ENCODE measurements around the gene STMND1. TPM values are rescaled to one million over a fixed set of nuclear protein-coding genes. Genes with fewer than 3 reads are reported as not detected.

STMND1 gene
- total RNA-seq, 1 experiment from 2014 or later, result not detected

- Histone ChIP-seq H3K9me3 (no peaks in the 10 kb centered on the region), H3K36me3 (no peaks in the 10 kb centered on the region), H3K27me3 (no peaks in the 10 kb centered on the region), H3K4me3 (no peak overlapping the region)
- no peak for DNase-seq
These were observed 13.7 kb upstream of the STMND1 start for GRCh38 chr6:17088091-17088611.

- H3K27me3 ChIP-seq, result no peaks in the 10 kb centered on the region
- no peaks in the 10 kb centered on the region for H3K9me3 ChIP-seq
- DNase-seq, result no peak
- H3K4me3 ChIP-seq, result no peak overlapping the region
- H3K36me3 ChIP-seq, result no peaks in the 10 kb centered on the region
These were observed 10.7 kb upstream of the STMND1 start for GRCh38 chr6:17091122-17091521.

GRCh38 chr6:17093686-17094085 lies 8.2 kb upstream of the STMND1 start:
- Histone ChIP-seq H3K36me3 (no peaks in the 10 kb centered on the region), H3K9me3 (no peaks in the 10 kb centered on the region), H3K4me3 (no peak overlapping the region), H3K27me3 (no peaks in the 10 kb centered on the region)
- no peak for DNase-seq

- Histone ChIP-seq H3K9me3 (no peaks in the 10 kb centered on the region), H3K27me3 (no peaks in the 10 kb centered on the region; the same call in 1 of the 2 replicates), H3K4me3 (no peak overlapping the region), H3K36me3 (no peaks in the 10 kb centered on the region)
- DNase-seq, result no peak
These were observed 5.8 kb upstream of the STMND1 start for GRCh38 chr6:17096096-17096495.

GRCh38 chr6:17096652-17097051 lies 5.2 kb upstream of the STMND1 start:
- no peaks in the 10 kb centered on the region for H3K9me3 ChIP-seq
- DNase-seq, result no peak
- H3K36me3 ChIP-seq, result no peaks in the 10 kb centered on the region
- H3K27me3 ChIP-seq, result peaks cover 4% of the 10 kb centered on the region
- no peak overlapping the region for H3K4me3 ChIP-seq

GRCh38 chr6:17097982-17098381 lies 3.9 kb upstream of the STMND1 start:
- Histone ChIP-seq H3K4me3 (no peak overlapping the region), H3K27me3 (peaks cover 4% of the 10 kb centered on the region), H3K9me3 (no peaks in the 10 kb centered on the region), H3K36me3 (no peaks in the 10 kb centered on the region)
- no peak for DNase-seq

- H3K36me3 ChIP-seq, result no peaks in the 10 kb centered on the region
- no peak overlapping the region for H3K4me3 ChIP-seq
- H3K27me3 ChIP-seq, result peaks cover 4% of the 10 kb centered on the region
- DNase-seq, result peak; percentile 20
- no peaks in the 10 kb centered on the region for H3K9me3 ChIP-seq
These were observed 3.3 kb upstream of the STMND1 start for GRCh38 chr6:17098538-17098937.

- Histone ChIP-seq H3K27me3 (peaks cover 4% of the 10 kb centered on the region), H3K4me3 (no peak overlapping the region), H3K9me3 (no peaks in the 10 kb centered on the region), H3K36me3 (no peaks in the 10 kb centered on the region)
- DNase-seq, result no peak
These were observed 2.3 kb upstream of the STMND1 start for GRCh38 chr6:17099401-17100059.

GRCh38 chr6:17100806-17101205 lies 1.0 kb upstream of the STMND1 start:
- Histone ChIP-seq H3K27me3 (peaks cover 4% of the 10 kb centered on the region), H3K36me3 (no peaks in the 10 kb centered on the region), H3K9me3 (no peaks in the 10 kb centered on the region), H3K4me3 (no peak overlapping the region)
- no peak for DNase-seq

GRCh38 chr6:17102258-17102870 lies 514 bp downstream of the STMND1 start:
- no peak for DNase-seq
- Histone ChIP-seq H3K9me3 (no peaks in the 10 kb centered on the region), H3K27me3 (peaks cover 4% of the 10 kb centered on the region), H3K36me3 (no peaks in the 10 kb centered on the region), H3K4me3 (no peak overlapping the region; the same call in 1 of the 2 replicates)

GRCh38 chr6:17103715-17104114 lies 1.9 kb downstream of the STMND1 start:
- Histone ChIP-seq H3K36me3 (no peaks in the 10 kb centered on the region), H3K4me3 (no peak overlapping the region), H3K9me3 (no peaks in the 10 kb centered on the region), H3K27me3 (peaks cover 4% of the 10 kb centered on the region)
- no peak for DNase-seq

- DNase-seq, result no peak
- Histone ChIP-seq H3K27me3 (no peaks in the 10 kb centered on the region), H3K36me3 (no peaks in the 10 kb centered on the region), H3K9me3 (no peaks in the 10 kb centered on the region; the same call in 1 of the 2 replicates), H3K4me3 (no peak overlapping the region)
These were observed 6.0 kb downstream of the STMND1 start for GRCh38 chr6:17107863-17108262.

GRCh38 chr6:17115251-17116116 lies 13.6 kb downstream of the STMND1 start:
- H3K36me3 ChIP-seq, result no peaks in the 10 kb centered on the region
- H3K9me3 ChIP-seq, result no peaks in the 10 kb centered on the region; the same call in 1 of the 2 replicates
- H3K27me3 ChIP-seq, result no peaks in the 10 kb centered on the region
- peak; percentile 70 for DNase-seq
- H3K4me3 ChIP-seq, result no peak overlapping the region

- no peak for DNase-seq
- Histone ChIP-seq H3K4me3 (no peak overlapping the region), H3K27me3 (no peaks in the 10 kb centered on the region), H3K9me3 (no peaks in the 10 kb centered on the region; the same call in 1 of the 2 replicates), H3K36me3 (no peaks in the 10 kb centered on the region)
These were observed 14.2 kb downstream of the STMND1 start for GRCh38 chr6:17116117-17116440.

- no peak for DNase-seq
- Histone ChIP-seq H3K4me3 (no peak overlapping the region), H3K27me3 (no peaks in the 10 kb centered on the region), H3K36me3 (no peaks in the 10 kb centered on the region), H3K9me3 (no peaks in the 10 kb centered on the region)
These were observed 18.2 kb downstream of the STMND1 start for GRCh38 chr6:17120019-17120418.

- no peaks in the 10 kb centered on the region for H3K27me3 ChIP-seq
- no peaks in the 10 kb centered on the region for H3K9me3 ChIP-seq
- no peak for DNase-seq
- H3K4me3 ChIP-seq, result no peak overlapping the region
- no peaks in the 10 kb centered on the region for H3K36me3 ChIP-seq
These were observed 23.6 kb downstream of the STMND1 start for GRCh38 chr6:17125407-17125806.

- H3K9me3 ChIP-seq, result no peaks in the 10 kb centered on the region; the same call in 1 of the 2 replicates
- no peak overlapping the region for H3K4me3 ChIP-seq
- no peak for DNase-seq
- no peaks in the 10 kb centered on the region for H3K27me3 ChIP-seq
- H3K36me3 ChIP-seq, result no peaks in the 10 kb centered on the region
These were observed 28.9 kb downstream of the STMND1 start for GRCh38 chr6:17130786-17131185.
